ENCODE measurements around the gene CAND2.
A peak's percentile ranks its signal among the peaks of the same experiment; 100 is the strongest.
"Not testable (repeated sequence)": the region's sequence is repeated elsewhere in the genome, so short reads cannot be mapped to it uniquely, and the experiment has no call there.

CAND2 gene

GRCh38 chr3:12859840-12860239 lies 63.4 kb downstream of the CAND2 start:
- no peak for DNase-seq

- DNase-seq = no peak
Observed at GRCh38 chr3:12861611-12862010, 65.1 kb downstream of the CAND2 start.

GRCh38 chr3:12862387-12862786 lies 65.9 kb downstream of the CAND2 start:
- no peak for DNase-seq

- DNase-seq = no peak
Observed at GRCh38 chr3:12865271-12865670, 68.8 kb downstream of the CAND2 start.

GRCh38 chr3:12866836-12867235 lies 70.4 kb downstream of the CAND2 start:
- no peak for DNase-seq

GRCh38 chr3:12868039-12869034 lies 71.9 kb downstream of the CAND2 start:
- DNase-seq = peak in 48 of 51 donors; percentile 17 to 88 (median 74)

- peak in 20 of 51 donors; percentile 3 to 43 (median 22) for DNase-seq
Observed at GRCh38 chr3:12869035-12869621, 72.6 kb downstream of the CAND2 start.

GRCh38 chr3:12870942-12871341 lies 74.5 kb downstream of the CAND2 start:
- peak in 5 of 51 donors; percentile 8 to 27 (median 18) for DNase-seq

- no peak for DNase-seq
Observed at GRCh38 chr3:12871404-12871983, 75.0 kb downstream of the CAND2 start.

GRCh38 chr3:12875857-12876836 lies 79.7 kb downstream of the CAND2 start:
- DNase-seq = peak in 16 of 51 donors; percentile 6 to 54 (median 26)

- no peak for DNase-seq
Observed at GRCh38 chr3:12877040-12877439, 80.6 kb downstream of the CAND2 start.

GRCh38 chr3:12878141-12878574 lies 81.7 kb downstream of the CAND2 start:
- DNase-seq = no peak

- DNase-seq = not testable (repeated sequence)
Observed at GRCh38 chr3:12878758-12879157, 82.3 kb downstream of the CAND2 start.

GRCh38 chr3:12879191-12879815 lies 82.8 kb downstream of the CAND2 start:
- DNase-seq = peak in 30 of 51 donors; percentile 10 to 81 (median 58)

- DNase-seq = not testable (repeated sequence)
Observed at GRCh38 chr3:12881858-12882257, 85.4 kb downstream of the CAND2 start.

- no peak for DNase-seq
Observed at GRCh38 chr3:12882336-12883310, 86.1 kb downstream of the CAND2 start.

GRCh38 chr3:12884186-12884680 lies 87.8 kb downstream of the CAND2 start:
- peak in 41 of 51 donors; percentile 17 to 78 (median 58) for DNase-seq

Measured in hypothalamus (tissue), 51 donors.